ENCODE data around the gene B9D1.

Gene B9D1

GRCh38 chr17:19328441-19329061 is 34.0 kb downstream of the B9D1 start:
- DNase-seq (ENCODE audit: insufficient read length, low spot score) (no peak), FAIRE-seq (no peak)
- TF ChIP-seq PAX5 (IDR thresholded peaks at IDR 0.05; ENCODE audit: insufficient read depth, low read length, severe bottlenecking) (no peak), TAF1 (IDR thresholded peaks at IDR 0.05; ENCODE audit: low read depth, low read length) (no peak), POU2F2 (IDR thresholded peaks at IDR 0.05; ENCODE audit: low read depth, low read length) (no peak), SPI1 (IDR thresholded peaks at IDR 0.05; ENCODE audit: low read depth, low read length) (no peak), POLR2AphosphoS5 (IDR thresholded peaks at IDR 0.05; ENCODE audit: low read depth, low read length) (no peak), POLR2A (IDR thresholded peaks at IDR 0.05; ENCODE audit: low read depth, low read length) (no peak)

- no peak for DNase-seq (ENCODE audit: insufficient read length, low spot score)
- TF ChIP-seq SPI1 (IDR thresholded peaks at IDR 0.05; ENCODE audit: low read depth, low read length) (no peak), TAF1 (IDR thresholded peaks at IDR 0.05; ENCODE audit: low read depth, low read length) (no peak), POU2F2 (IDR thresholded peaks at IDR 0.05; ENCODE audit: low read depth, low read length) (no peak), POLR2A (IDR thresholded peaks at IDR 0.05; ENCODE audit: low read depth, low read length) (no peak), PAX5 (IDR thresholded peaks at IDR 0.05; ENCODE audit: insufficient read depth, low read length, severe bottlenecking) (no peak), POLR2AphosphoS5 (IDR thresholded peaks at IDR 0.05; ENCODE audit: low read depth, low read length) (no peak)
- FAIRE-seq, result no peak
Measured at GRCh38 chr17:19327031-19327783, 35.3 kb downstream of the B9D1 start.

GRCh38 chr17:19325542-19325941 is 37.0 kb downstream of the B9D1 start:
- no peak for TF ChIP-seq PAX5 (IDR thresholded peaks at IDR 0.05; ENCODE audit: insufficient read depth, low read length, severe bottlenecking)
- TF ChIP-seq POLR2A (IDR thresholded peaks at IDR 0.05; ENCODE audit: low read depth, low read length), result no peak
- no peak for TF ChIP-seq TAF1 (IDR thresholded peaks at IDR 0.05; ENCODE audit: low read depth, low read length)
- no peak for TF ChIP-seq SPI1 (IDR thresholded peaks at IDR 0.05; ENCODE audit: low read depth, low read length)
- TF ChIP-seq POU2F2 (IDR thresholded peaks at IDR 0.05; ENCODE audit: low read depth, low read length), result no peak
- TF ChIP-seq POLR2AphosphoS5 (IDR thresholded peaks at IDR 0.05; ENCODE audit: low read depth, low read length), result no peak
- DNase-seq (ENCODE audit: insufficient read length, low spot score) (no peak), FAIRE-seq (no peak)

GRCh38 chr17:19322861-19323260 is 39.7 kb downstream of the B9D1 start:
- FAIRE-seq (no peak), DNase-seq (ENCODE audit: insufficient read length, low spot score) (no peak)
- TF ChIP-seq SPI1 (IDR thresholded peaks at IDR 0.05; ENCODE audit: low read depth, low read length) (no peak), POLR2A (IDR thresholded peaks at IDR 0.05; ENCODE audit: low read depth, low read length) (no peak), PAX5 (IDR thresholded peaks at IDR 0.05; ENCODE audit: insufficient read depth, low read length, severe bottlenecking) (no peak), POLR2AphosphoS5 (IDR thresholded peaks at IDR 0.05; ENCODE audit: low read depth, low read length) (no peak), TAF1 (IDR thresholded peaks at IDR 0.05; ENCODE audit: low read depth, low read length) (no peak), POU2F2 (IDR thresholded peaks at IDR 0.05; ENCODE audit: low read depth, low read length) (no peak)

- DNase-seq (ENCODE audit: insufficient read length, low spot score), result no peak
- no peak for FAIRE-seq
- no peak for TF ChIP-seq POU2F2 (IDR thresholded peaks at IDR 0.05; ENCODE audit: low read depth, low read length)
Measured at GRCh38 chr17:19322129-19322505, 40.4 kb downstream of the B9D1 start.

GRCh38 chr17:19321481-19322128 is 40.9 kb downstream of the B9D1 start:
- FAIRE-seq, result no peak
- TF ChIP-seq POLR2A (IDR thresholded peaks at IDR 0.05; ENCODE audit: low read depth, low read length), result no peak
- no peak for TF ChIP-seq SPI1 (IDR thresholded peaks at IDR 0.05; ENCODE audit: low read depth, low read length)
- TF ChIP-seq POLR2AphosphoS5 (IDR thresholded peaks at IDR 0.05; ENCODE audit: low read depth, low read length), result no peak
- TF ChIP-seq TAF1 (IDR thresholded peaks at IDR 0.05; ENCODE audit: low read depth, low read length), result no peak
- TF ChIP-seq PAX5 (IDR thresholded peaks at IDR 0.05; ENCODE audit: insufficient read depth, low read length, severe bottlenecking), result no peak
- TF ChIP-seq POU2F2 (IDR thresholded peaks at IDR 0.05; ENCODE audit: low read depth, low read length), result no peak

GRCh38 chr17:19320876-19321275 is 41.6 kb downstream of the B9D1 start:
- TF ChIP-seq TAF1 (IDR thresholded peaks at IDR 0.05; ENCODE audit: low read depth, low read length) (no peak), SPI1 (IDR thresholded peaks at IDR 0.05; ENCODE audit: low read depth, low read length) (no peak), POLR2AphosphoS5 (IDR thresholded peaks at IDR 0.05; ENCODE audit: low read depth, low read length) (no peak), POU2F2 (IDR thresholded peaks at IDR 0.05; ENCODE audit: low read depth, low read length) (no peak), POLR2A (IDR thresholded peaks at IDR 0.05; ENCODE audit: low read depth, low read length) (no peak), PAX5 (IDR thresholded peaks at IDR 0.05; ENCODE audit: insufficient read depth, low read length, severe bottlenecking) (no peak)
- FAIRE-seq, result no peak
- DNase-seq (ENCODE audit: insufficient read length, low spot score), result no peak

More at GRCh38 chr17:19321481-19322128, 40.9 kb downstream of the B9D1 start:
- no peak for DNase-seq (ENCODE audit: insufficient read length, low spot score)

GRCh38 chr17:19319771-19320505 is 42.6 kb downstream of the B9D1 start:
- TF ChIP-seq PAX5 (IDR thresholded peaks at IDR 0.05; ENCODE audit: insufficient read depth, low read length, severe bottlenecking) (no peak), POLR2AphosphoS5 (IDR thresholded peaks at IDR 0.05; ENCODE audit: low read depth, low read length) (no peak), POU2F2 (IDR thresholded peaks at IDR 0.05; ENCODE audit: low read depth, low read length) (no peak), TAF1 (IDR thresholded peaks at IDR 0.05; ENCODE audit: low read depth, low read length) (no peak), POLR2A (IDR thresholded peaks at IDR 0.05; ENCODE audit: low read depth, low read length) (no peak), SPI1 (IDR thresholded peaks at IDR 0.05; ENCODE audit: low read depth, low read length) (no peak)
- FAIRE-seq, result no peak
- DNase-seq (ENCODE audit: insufficient read length, low spot score), result no peak

GRCh38 chr17:19318611-19319010 is 43.9 kb downstream of the B9D1 start:
- DNase-seq (ENCODE audit: insufficient read length, low spot score), result no peak
- FAIRE-seq, result no peak
- TF ChIP-seq POLR2AphosphoS5 (IDR thresholded peaks at IDR 0.05; ENCODE audit: low read depth, low read length) (no peak), POLR2A (IDR thresholded peaks at IDR 0.05; ENCODE audit: low read depth, low read length) (no peak), SPI1 (IDR thresholded peaks at IDR 0.05; ENCODE audit: low read depth, low read length) (no peak), POU2F2 (IDR thresholded peaks at IDR 0.05; ENCODE audit: low read depth, low read length) (no peak), PAX5 (IDR thresholded peaks at IDR 0.05; ENCODE audit: insufficient read depth, low read length, severe bottlenecking) (no peak), TAF1 (IDR thresholded peaks at IDR 0.05; ENCODE audit: low read depth, low read length) (no peak)
